Testis (tissue), 3 donors: Measurements from ENCODE around the gene PAGE4. TPM values are rescaled to one million over a fixed set of nuclear protein-coding genes. Genes with fewer than 3 reads are reported as not detected.
A peak's percentile ranks its signal among the peaks of the same experiment; 100 is the strongest.

ENCODE experiments used
- DNase-seq: peaks from one replicate; pipeline ENCODE4 v3.0.0-alpha.2; 2019
- H3K27ac ChIP-seq, 2 donors: fragments of 200-600 bp; sonication (generic); one replicate each; pipeline ENCODE4 v1.5.1; 2019
- H3K27me3 ChIP-seq: fragments of 200-600 bp; sonication (generic); one replicate; pipeline ENCODE4 v1.5.1; 2019
- H3K36me3 ChIP-seq: fragments of 200-600 bp; sonication (generic); one replicate; pipeline ENCODE4 v1.5.1; 2017; ENCODE audit warnings: low read depth; ENCODE audit errors: missing control alignments
- H3K4me1 ChIP-seq: fragments of 200-600 bp; sonication (generic); one replicate; pipeline ENCODE4 v1.5.1; 2019
- H3K4me3 ChIP-seq, 2 donors: fragments of 200-600 bp; sonication (generic); one replicate each; pipeline ENCODE4 v1.5.1; 2017 to 2019
- H3K9me3 ChIP-seq: fragments of 200-600 bp; sonication (generic); one replicate; pipeline ENCODE4 v1.5.1; 2017
- POLR2A ChIP-seq: fragments of 450-650 bp; IDR thresholded peaks from one replicate; pipeline ENCODE4 v1.6.1; 2017; ENCODE audit warnings: antibody characterized with exemption, mild to moderate bottlenecking, moderate library complexity
- whole genome bisulfite sequencing, 2 donors: methylation state at CpG; one replicate each; pipeline ENCODE4 v1.1.5; 2018; 5-methylcytosine and 5-hydroxymethylcytosine counted together
- intact Hi-C: fragments of 100-400 bp; cut with DNase I; formaldehyde crosslinking; loops from one replicate; pipeline ENCODE4 v1.15.1; 2023; ENCODE audit warnings: low total_unique reads
- polyA plus RNA-seq: library from polyadenylated mRNA; stranded (reverse); fragments of 350-450 nt; fragmentation: Illumina TruSeq; extraction: RNeasy Lipid Tissue Mini Kit (QIAGEN cat#74804); gene quantifications from one replicate; pipeline ENCODE4 v1.2.3, GENCODE V29; 2014; ENCODE audit warnings: low read depth, low replicate concordance; ENCODE audit not compliant: insufficient read depth
- total RNA-seq, 2 donors: library from RNA; depleted of rRNA; stranded (reverse); fragments of >200 nt; gene quantifications; one replicate each; pipeline ENCODE4 v1.2.3, GENCODE V29; 2016
- TF ChIP-seq, protein P1 (sequence below), 3 experiments: fragments of 450-650 bp in 2 of 3; fragments of 200-600 bp in 1 of 3; sonication (generic) in 1 of 3; IDR thresholded peaks; one replicate each; pipeline ENCODE4 v1.5.1; 2016 to 2019; ENCODE audit warnings: antibody characterized with exemption in 3 of 3, mild to moderate bottlenecking in 2 of 3, moderate library complexity in 1 of 3

The PAGE4 gene
- total and polyA plus RNA-seq, 3 donors from 2014 or later: 0.94 to 31.7 (median 1.8) TPM

DNA sequence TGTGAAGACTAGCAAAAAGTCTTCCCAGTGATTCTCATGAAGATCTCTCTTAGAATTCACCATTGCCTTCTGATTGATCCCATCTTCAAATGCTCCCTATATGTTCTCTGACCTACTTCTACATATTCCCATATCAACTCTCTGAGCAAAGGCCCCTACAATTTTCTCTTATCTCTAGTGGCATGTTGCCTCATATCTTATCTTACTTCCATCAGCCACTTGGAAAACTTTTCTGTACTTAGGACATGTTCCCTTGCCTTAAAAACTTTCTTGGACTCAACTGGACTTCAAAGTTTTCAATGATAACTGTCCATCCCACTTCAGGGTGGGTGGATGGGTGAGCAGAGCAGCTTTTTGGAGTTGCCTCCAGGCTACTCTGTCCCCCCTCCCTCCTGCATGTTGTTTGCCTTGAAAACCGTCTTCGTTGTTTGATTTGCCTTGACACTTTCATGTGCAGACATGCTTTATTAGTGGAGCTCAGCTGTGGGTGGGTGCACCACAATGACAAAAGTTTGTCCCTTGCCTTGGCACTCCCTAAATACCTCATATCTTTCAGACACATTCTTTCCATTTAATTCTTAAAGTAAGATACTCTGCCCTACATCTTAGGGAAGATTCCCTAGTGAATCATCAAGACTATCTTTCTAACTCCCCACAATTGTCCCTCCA is 31.9 kb downstream of the PAGE4 start:
- WGBS, 2 donors: 75 to 88% methylated on average over 2 of the region's 2 CpGs
- H3K4me3 ChIP-seq: no peak overlapping the region
- DNase-seq: no peak
- H3K27me3 ChIP-seq: no peaks in the 10 kb centered on the region
- TF ChIP-seq POLR2A: no peak
- TF ChIP-seq, protein P1, sequence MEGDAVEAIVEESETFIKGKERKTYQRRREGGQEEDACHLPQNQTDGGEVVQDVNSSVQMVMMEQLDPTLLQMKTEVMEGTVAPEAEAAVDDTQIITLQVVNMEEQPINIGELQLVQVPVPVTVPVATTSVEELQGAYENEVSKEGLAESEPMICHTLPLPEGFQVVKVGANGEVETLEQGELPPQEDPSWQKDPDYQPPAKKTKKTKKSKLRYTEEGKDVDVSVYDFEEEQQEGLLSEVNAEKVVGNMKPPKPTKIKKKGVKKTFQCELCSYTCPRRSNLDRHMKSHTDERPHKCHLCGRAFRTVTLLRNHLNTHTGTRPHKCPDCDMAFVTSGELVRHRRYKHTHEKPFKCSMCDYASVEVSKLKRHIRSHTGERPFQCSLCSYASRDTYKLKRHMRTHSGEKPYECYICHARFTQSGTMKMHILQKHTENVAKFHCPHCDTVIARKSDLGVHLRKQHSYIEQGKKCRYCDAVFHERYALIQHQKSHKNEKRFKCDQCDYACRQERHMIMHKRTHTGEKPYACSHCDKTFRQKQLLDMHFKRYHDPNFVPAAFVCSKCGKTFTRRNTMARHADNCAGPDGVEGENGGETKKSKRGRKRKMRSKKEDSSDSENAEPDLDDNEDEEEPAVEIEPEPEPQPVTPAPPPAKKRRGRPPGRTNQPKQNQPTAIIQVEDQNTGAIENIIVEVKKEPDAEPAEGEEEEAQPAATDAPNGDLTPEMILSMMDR (IDR thresholded peaks at IDR 0.05): no peak
- no peak overlapping the region for H3K27ac ChIP-seq
- H3K4me1 ChIP-seq: no peaks in the 10 kb centered on the region
- H3K36me3 ChIP-seq: no peaks in the 10 kb centered on the region
- intact Hi-C loops: no loop called here
- no peaks in the 10 kb centered on the region for H3K9me3 ChIP-seq

DNA sequence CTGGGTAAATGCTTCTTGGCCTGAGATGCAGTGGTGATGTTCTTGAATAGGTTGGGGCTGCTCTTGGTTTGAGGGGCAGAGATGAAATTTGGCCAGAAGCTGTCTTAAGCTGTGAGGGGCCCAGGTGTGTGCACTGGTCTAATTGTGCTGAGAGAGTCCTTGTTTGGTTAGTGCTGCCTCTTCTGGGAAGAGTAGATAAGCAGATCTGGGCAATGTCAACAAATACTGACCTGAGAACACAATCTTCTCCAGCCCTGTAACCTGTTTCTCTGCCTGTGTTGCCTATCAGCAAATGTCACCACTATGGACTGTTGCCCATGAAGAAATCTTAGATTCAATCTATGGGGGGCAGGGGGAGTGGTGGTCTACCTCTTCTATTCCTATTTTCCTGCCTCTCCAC is 33.0 kb downstream of the PAGE4 start:
- Histone ChIP-seq H3K36me3 (no peaks in the 10 kb centered on the region), H3K27me3 (no peaks in the 10 kb centered on the region), H3K4me1 (no peaks in the 10 kb centered on the region), H3K27ac (no peak overlapping the region), H3K9me3 (no peaks in the 10 kb centered on the region), H3K4me3 (no peak overlapping the region)
- DNase-seq: no peak
- intact Hi-C loops: no loop called here
- no peak for TF ChIP-seq POLR2A
- TF ChIP-seq, protein P1 (IDR thresholded peaks at IDR 0.05): no peak

DNA sequence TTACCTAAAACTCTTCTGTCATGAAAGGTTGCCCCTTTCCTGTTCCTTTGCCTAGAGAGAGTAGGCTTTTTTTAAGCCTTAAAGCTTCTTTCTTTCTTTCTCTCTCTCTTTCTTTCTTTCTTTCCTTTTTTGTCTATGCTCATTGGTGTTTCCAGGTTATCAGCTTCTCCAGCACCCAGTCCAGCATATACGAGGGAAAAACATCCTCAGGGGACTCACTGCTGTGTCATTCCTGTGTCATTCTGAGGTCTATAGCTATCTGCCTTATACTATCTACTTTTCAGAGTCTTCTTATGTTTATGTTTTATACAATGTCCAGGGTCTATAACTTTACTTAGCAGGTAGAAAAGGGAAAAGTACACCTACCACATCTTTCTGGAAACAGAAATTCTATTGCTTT is 39.6 kb downstream of the PAGE4 start:
- H3K4me3 ChIP-seq: no peak overlapping the region
- H3K9me3 ChIP-seq: no peaks in the 10 kb centered on the region
- TF ChIP-seq POLR2A: no peak
- TF ChIP-seq, protein P1 (IDR thresholded peaks at IDR 0.05): no peak
- WGBS, 2 donors: 38 to 50% methylated on average over 1 of the region's 1 CpG
- no peaks in the 10 kb centered on the region for H3K4me1 ChIP-seq
- DNase-seq: no peak
- H3K36me3 ChIP-seq: no peaks in the 10 kb centered on the region
- H3K27ac ChIP-seq: no peak overlapping the region
- intact Hi-C loops: no loop called here
- no peaks in the 10 kb centered on the region for H3K27me3 ChIP-seq

DNA sequence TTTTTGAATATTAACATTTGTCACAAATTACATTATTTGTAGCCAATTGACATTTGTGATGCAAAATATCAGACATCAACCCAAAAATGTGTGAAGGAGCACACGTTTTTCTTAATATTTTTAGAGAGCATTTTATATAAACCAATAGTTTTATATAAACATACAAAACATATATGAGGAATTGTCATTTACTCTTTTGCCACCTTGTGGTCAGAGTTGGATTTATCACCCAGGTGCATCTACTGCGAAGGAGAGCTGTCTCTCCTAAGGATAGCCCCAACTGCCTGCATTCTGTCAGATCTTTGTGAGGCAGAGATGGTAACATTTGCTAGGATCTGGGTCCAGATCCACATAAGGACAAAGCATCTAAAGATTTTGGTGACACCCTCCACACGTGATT is 47.6 kb downstream of the PAGE4 start:
- Histone ChIP-seq H3K27ac (no peak overlapping the region), H3K27me3 (no peaks in the 10 kb centered on the region), H3K4me1 (peaks cover 5% of the 10 kb centered on the region), H3K4me3 (no peak overlapping the region), H3K36me3 (no peaks in the 10 kb centered on the region), H3K9me3 (no peaks in the 10 kb centered on the region)
- intact Hi-C loops: no loop called here
- DNase-seq: peak; percentile 22
- WGBS, 2 donors: 34 to 36% methylated on average over 3 of the region's 3 CpGs
- TF ChIP-seq POLR2A: no peak
- TF ChIP-seq, protein P1 (IDR thresholded peaks at IDR 0.05): peak in 2 of 3 experiments; percentile 28 to 37
